T-helper 17 cell (primary cell): ENCODE data around the gene FIBP. TPM values are rescaled to one million over a fixed set of nuclear protein-coding genes. Genes with fewer than 3 reads are reported as not detected.

Experiments used
- total RNA-seq, 4 donors: library from RNA in 2 of 4; stranded (reverse) in 2 of 4; gene quantifications; one replicate each; pipeline ENCODE4 v1.2.3 and lab custom pipeline; 2022 to 2026

Gene FIBP
- total RNA-seq, 2 donors from 2014 or later, result 27.7 to 30.4 TPM

Other genes starting within 250 kb of the FIBP start
- 100 to 1,000 TPM; 302 to 378 TPM for gene RELA, start 225.6 kb downstream of the FIBP start, total RNA-seq
- gene KAT5, start 176.2 kb downstream of the FIBP start, total RNA-seq, result 100 to 1,000 TPM; 120 to 123 TPM
- 10 to 100 TPM; 30.8 to 34.3 TPM for gene RNASEH2C, start 167.7 kb downstream of the FIBP start, total RNA-seq
- gene AP5B1, start 107.5 kb downstream of the FIBP start, total RNA-seq, result 10 to 100 TPM; 12.5 to 17.4 TPM
- under 1 TPM in 1 of 2 donors, not detected in 1; 0.39 TPM for gene OVOL1, start 101.4 kb downstream of the FIBP start, total RNA-seq
- gene SNX32, start 54.5 kb downstream of the FIBP start, total RNA-seq, result under 1 TPM; 0.27 to 0.34 TPM
- gene CFL1, start 30.3 kb downstream of the FIBP start, total RNA-seq, result 100 to 1,000 TPM; 642 to 738 TPM
- 10 to 100 TPM; 44.9 to 55.0 TPM for gene MUS81, start 28.0 kb downstream of the FIBP start, total RNA-seq
- 1 to 10 TPM; 5.1 to 8.0 TPM for gene EFEMP2, start 15.7 kb downstream of the FIBP start, total RNA-seq
- 10 to 100 TPM; 19.7 to 52.7 TPM for gene CTSW, start 8.6 kb downstream of the FIBP start, total RNA-seq
- gene CCDC85B, start 2.2 kb upstream of the FIBP start, total RNA-seq, result 10 to 100 TPM; 27.4 to 28.0 TPM
- gene FOSL1, start 11.9 kb upstream of the FIBP start, total RNA-seq, result 1 to 10 TPM; 3.7 to 8.5 TPM
- 10 to 100 TPM; 14.1 to 18.1 TPM for gene C11orf68, start 30.6 kb upstream of the FIBP start, total RNA-seq
- gene DRAP1, start 31.0 kb upstream of the FIBP start, total RNA-seq, result 10 to 100 TPM; 63.1 to 65.7 TPM
- not detected for gene TSGA10IP, start 57.0 kb upstream of the FIBP start, total RNA-seq
- gene SART1, start 73.3 kb upstream of the FIBP start, total RNA-seq, result 10 to 100 TPM; 74.2 to 80.9 TPM
- gene EIF1AD, start 113.7 kb upstream of the FIBP start, total RNA-seq, result 100 to 1,000 TPM in 1 of 2 donors, 10 to 100 TPM in 1; 85.2 to 100 TPM
- gene BANF1, start 114.0 kb upstream of the FIBP start, total RNA-seq, result 10 to 100 TPM; 47.5 to 58.0 TPM
- gene CST6, start 123.5 kb upstream of the FIBP start, total RNA-seq, result not detected
- gene CATSPER1, start 138.0 kb upstream of the FIBP start, total RNA-seq, result not detected
- not detected for gene GAL3ST3, start 160.7 kb upstream of the FIBP start, total RNA-seq
- gene SF3B2, start 163.9 kb upstream of the FIBP start, total RNA-seq, result 100 to 1,000 TPM; 187 to 208 TPM
- gene PACS1, start 181.8 kb upstream of the FIBP start, total RNA-seq, result 100 to 1,000 TPM; 215 to 227 TPM